ES-I3 (cell line): Measurements from ENCODE around the gene RPS6KA2.

Source experiments
- H3K36me3 ChIP-seq: 2 replicates; pipeline ENCODE4 v1.6.1; 2013; ENCODE audit warnings: mild to moderate bottlenecking, low read length, control low read depth, moderate library complexity; ENCODE audit not compliant: insufficient read depth
- H3K4me1 ChIP-seq: 2 replicates; pipeline ENCODE4 v1.6.1; 2013; ENCODE audit warnings: mild to moderate bottlenecking, control low read depth, low read length; ENCODE audit not compliant: insufficient read depth
- H3K9ac ChIP-seq: 2 replicates; pipeline ENCODE4 v1.6.1; 2013; ENCODE audit warnings: low read depth, mild to moderate bottlenecking, low read length, moderate library complexity
- H3K9me3 ChIP-seq: 2 replicates; pipeline ENCODE4 v1.6.1; 2013; ENCODE audit warnings: mild to moderate bottlenecking, low read length, moderate library complexity; ENCODE audit not compliant: control insufficient read depth, insufficient read depth

Gene RPS6KA2

GRCh38 chr6:166619912-166620311 lies 7.1 kb downstream of the RPS6KA2 start:
- Histone ChIP-seq H3K4me1 (peaks cover 29% of the 10 kb centered on the region), H3K9ac (no peak overlapping the region), H3K9me3 (no peaks in the 10 kb centered on the region), H3K36me3 (no peaks in the 10 kb centered on the region)

- Histone ChIP-seq H3K9ac (no peak overlapping the region), H3K4me1 (peaks cover 32% of the 10 kb centered on the region), H3K36me3 (no peaks in the 10 kb centered on the region), H3K9me3 (no peaks in the 10 kb centered on the region)
Observed at GRCh38 chr6:166618866-166619761, 7.9 kb downstream of the RPS6KA2 start.

GRCh38 chr6:166618251-166618650 lies 8.8 kb downstream of the RPS6KA2 start:
- Histone ChIP-seq H3K4me1 (peaks cover 31% of the 10 kb centered on the region), H3K9ac (no peak overlapping the region), H3K9me3 (no peaks in the 10 kb centered on the region), H3K36me3 (no peaks in the 10 kb centered on the region)

GRCh38 chr6:166617359-166617758 lies 9.7 kb downstream of the RPS6KA2 start:
- Histone ChIP-seq H3K4me1 (peaks cover 29% of the 10 kb centered on the region), H3K9me3 (no peaks in the 10 kb centered on the region), H3K36me3 (no peaks in the 10 kb centered on the region), H3K9ac (no peak overlapping the region)

GRCh38 chr6:166616261-166617238 lies 10.5 kb downstream of the RPS6KA2 start:
- Histone ChIP-seq H3K36me3 (no peaks in the 10 kb centered on the region), H3K9me3 (no peaks in the 10 kb centered on the region), H3K9ac (no peak overlapping the region), H3K4me1 (peaks cover 23% of the 10 kb centered on the region)

GRCh38 chr6:166615059-166615770 lies 11.8 kb downstream of the RPS6KA2 start:
- no peak overlapping the region for H3K9ac ChIP-seq
- H3K9me3 ChIP-seq: no peaks in the 10 kb centered on the region
- H3K36me3 ChIP-seq: no peaks in the 10 kb centered on the region
- peaks cover 10% of the 10 kb centered on the region for H3K4me1 ChIP-seq

GRCh38 chr6:166614589-166614988 lies 12.5 kb downstream of the RPS6KA2 start:
- H3K9ac ChIP-seq: no peak overlapping the region
- 0 out of 2 replicates have a peak, but pooled peaks cover 5% of the 10 kb centered on the region for H3K4me1 ChIP-seq
- no peaks in the 10 kb centered on the region for H3K9me3 ChIP-seq
- H3K36me3 ChIP-seq: no peaks in the 10 kb centered on the region

- H3K9ac ChIP-seq: no peak overlapping the region
Observed at GRCh38 chr6:166614171-166614583, 12.9 kb downstream of the RPS6KA2 start.

GRCh38 chr6:166613027-166613426 lies 14.0 kb downstream of the RPS6KA2 start:
- Histone ChIP-seq H3K9me3 (no peaks in the 10 kb centered on the region), H3K9ac (no peak overlapping the region), H3K36me3 (no peaks in the 10 kb centered on the region), H3K4me1 (0 out of 2 replicates have a peak, but pooled peaks cover 5% of the 10 kb centered on the region)

More at GRCh38 chr6:166614171-166614583, 12.9 kb downstream of the RPS6KA2 start:
- Histone ChIP-seq H3K36me3 (no peaks in the 10 kb centered on the region), H3K9me3 (no peaks in the 10 kb centered on the region), H3K4me1 (0 out of 2 replicates have a peak, but pooled peaks cover 5% of the 10 kb centered on the region)

- Histone ChIP-seq H3K9me3 (no peaks in the 10 kb centered on the region), H3K9ac (no peak overlapping the region), H3K36me3 (no peaks in the 10 kb centered on the region), H3K4me1 (0 out of 2 replicates have a peak, but pooled peaks cover 5% of the 10 kb centered on the region)
Observed at GRCh38 chr6:166612471-166612881, 14.6 kb downstream of the RPS6KA2 start.

- Histone ChIP-seq H3K36me3 (no peaks in the 10 kb centered on the region), H3K4me1 (0 out of 2 replicates have a peak, but pooled peaks cover 5% of the 10 kb centered on the region), H3K9me3 (no peaks in the 10 kb centered on the region), H3K9ac (no peak overlapping the region)
Observed at GRCh38 chr6:166611631-166612030, 15.4 kb downstream of the RPS6KA2 start.

GRCh38 chr6:166610069-166610468 lies 17.0 kb downstream of the RPS6KA2 start:
- Histone ChIP-seq H3K4me1 (0 out of 2 replicates have a peak, but pooled peaks cover 4% of the 10 kb centered on the region), H3K36me3 (no peaks in the 10 kb centered on the region), H3K9ac (no peak overlapping the region), H3K9me3 (no peaks in the 10 kb centered on the region)

- no peaks in the 10 kb centered on the region for H3K4me1 ChIP-seq
- no peaks in the 10 kb centered on the region for H3K36me3 ChIP-seq
- H3K9ac ChIP-seq: no peak overlapping the region
- H3K9me3 ChIP-seq: no peaks in the 10 kb centered on the region
Observed at GRCh38 chr6:166608774-166609173, 18.3 kb downstream of the RPS6KA2 start.

- no peaks in the 10 kb centered on the region for H3K36me3 ChIP-seq
Observed at GRCh38 chr6:166605752-166606151, 21.3 kb downstream of the RPS6KA2 start.

More at GRCh38 chr6:166605752-166606151, 21.3 kb downstream of the RPS6KA2 start:
- Histone ChIP-seq H3K4me1 (no peaks in the 10 kb centered on the region), H3K9ac (no peak overlapping the region), H3K9me3 (no peaks in the 10 kb centered on the region)
